Keratinocyte (primary cell): Measurements from ENCODE around the gene CDC16.

Source experiments
- CTCF ChIP-seq, 3 experiments: IDR thresholded peaks in 1 of 3; conservative IDR thresholded peaks in 1 of 3; optimal IDR thresholded peaks in 1 of 3; 2 replicates in 2 of 3; 3 replicates in 1 of 3; pipeline versions ENCODE3 to v1.5.1; 2011; ENCODE audit warnings: low read length in 3 of 3, mild to moderate bottlenecking in 3 of 3, moderate library complexity in 2 of 3, control low read depth in 1 of 3, inconsistent platforms in 1 of 3; ENCODE audit not compliant: insufficient read depth in 2 of 3; ENCODE audit errors: extremely low read depth in 1 of 3
- EZH2 ChIP-seq: IDR thresholded peaks from one replicate; pipeline ENCODE4 v1.6.1; 2012; ENCODE audit warnings: inconsistent platforms, mild to moderate bottlenecking, low read length, moderate library complexity

- TF ChIP-seq CTCF (optimal IDR thresholded peaks at IDR 0.05 in 1 of 3, IDR thresholded peaks at IDR 0.05 in 1 of 3, conservative IDR thresholded peaks at IDR 0.05 in 1 of 3; ENCODE audit: extremely low read depth in 1 of 3, insufficient read depth in 2 of 3, low read length in 3 of 3) = no peak
- TF ChIP-seq EZH2 = no peak
Observed at GRCh38 chr13:114263578-114263977, 28.9 kb downstream of the CDC16 start.
